Caco-2 (cell line): ENCODE results near the gene PHIP. TPM values are rescaled to one million over a fixed set of nuclear protein-coding genes. Genes with fewer than 3 reads are reported as not detected.

Source experiments
- BruUV-seq: library from RNA; stranded (reverse); fragments of 400-500 nt; replicated peaks from 2 replicates; lab custom pipeline; 2021; lab: Mats Ljungman, UMichigan
- CTCF ChIA-PET: fragments of 300-600 bp; sonication (Branson Sonifier 250); formaldehyde crosslinking; loops from one replicate; lab custom pipeline; 2022; ENCODE audit warnings: antibody characterized with exemption; lab: Charles Lee
- POLR2A ChIA-PET: fragments of 300-600 bp; sonication (Branson Sonifier 250); formaldehyde crosslinking; loops from one replicate; lab custom pipeline; 2022; ENCODE audit warnings: antibody characterized with exemption; lab: Charles Lee
- DNase-seq, 2 experiments: peaks; one replicate each; pipeline versions ENCODE4 v3.0.0 to v3.0.0-alpha.2; 2020 to 2022
- H3K27me3 ChIP-seq: replicated peaks from 2 replicates; pipeline ENCODE4 v1.6.0; 2011; ENCODE audit warnings: low read length; ENCODE audit not compliant: control insufficient read depth, insufficient read depth
- H3K36me3 ChIP-seq: 2 replicates; pipeline ENCODE4 v1.5.1; 2011; ENCODE audit warnings: low read length; ENCODE audit not compliant: control insufficient read depth, insufficient read depth
- H3K4me1 ChIP-seq: fragments of 250-450 bp; sonication (Bioruptor Pico); 2 replicates; pipeline ENCODE4 v1.5.1; 2020; ENCODE audit warnings: mild to moderate bottlenecking
- H3K4me3 ChIP-seq: 2 replicates; pipeline ENCODE4 v1.5.1; 2011; ENCODE audit warnings: low read depth, mild to moderate bottlenecking, control low read depth, low read length
- H3K9me3 ChIP-seq: fragments of 250-450 bp; sonication (Bioruptor Pico); 2 replicates; pipeline ENCODE4 v1.5.1; 2020; ENCODE audit warnings: mild to moderate bottlenecking, moderate library complexity
- H3K27ac Mint-ChIP-seq: one replicate; pipeline ENCODE4 v1.8.0; 2022; ENCODE audit warnings: mixed read lengths; ENCODE audit not compliant: unreplicated experiment
- H3K27me3 Mint-ChIP-seq: one replicate; pipeline ENCODE4 v1.8.0; 2022; ENCODE audit warnings: mixed read lengths; ENCODE audit not compliant: insufficient read depth, unreplicated experiment
- H3K36me3 Mint-ChIP-seq: one replicate; pipeline ENCODE4 v1.8.0; 2022; ENCODE audit warnings: mild to moderate bottlenecking, mixed read lengths; ENCODE audit not compliant: insufficient read depth, unreplicated experiment
- H3K4me1 Mint-ChIP-seq: one replicate; pipeline ENCODE4 v1.8.0; 2022; ENCODE audit warnings: low read depth, mixed read lengths; ENCODE audit not compliant: unreplicated experiment
- H3K4me3 Mint-ChIP-seq: one replicate; pipeline ENCODE4 v1.8.0; 2022; ENCODE audit warnings: mild to moderate bottlenecking, moderate library complexity, mixed read lengths; ENCODE audit not compliant: unreplicated experiment
- H3K9me3 Mint-ChIP-seq: one replicate; pipeline ENCODE4 v1.8.0; 2022; ENCODE audit warnings: mixed read lengths; ENCODE audit not compliant: unreplicated experiment
- intact Hi-C: fragments of 100-400 bp; cut with micrococcal nuclease; formaldehyde crosslinking; loops from one replicate; pipeline ENCODE4 v1.10.0; 2022; ENCODE audit not compliant: unreplicated experiment
- total RNA-seq: library from RNA; stranded (reverse); gene quantifications from 2 replicates; pipeline ENCODE4 v1.2.3, GENCODE V29; 2022
- TF ChIP-seq, protein P1 (sequence below), 2 experiments: fragments of 200-600 bp in 1 of 2; IDR thresholded peaks; 1 replicate in 1 of 2; 2 replicates in 1 of 2; pipeline versions ENCODE4 v1.5.1 to v1.8.0; 2011 to 2022; ENCODE audit warnings: antibody characterized with exemption in 1 of 2, control low read depth in 1 of 2, inconsistent platforms in 1 of 2, low read depth in 1 of 2, low read length in 1 of 2, mild to moderate bottlenecking in 1 of 2, moderate library complexity in 1 of 2; ENCODE audit not compliant: insufficient read depth in 1 of 2, severe bottlenecking in 1 of 2, unreplicated experiment in 1 of 2

The PHIP gene
- total RNA-seq, 1 experiment from 2014 or later: 31.2 TPM

DNA sequence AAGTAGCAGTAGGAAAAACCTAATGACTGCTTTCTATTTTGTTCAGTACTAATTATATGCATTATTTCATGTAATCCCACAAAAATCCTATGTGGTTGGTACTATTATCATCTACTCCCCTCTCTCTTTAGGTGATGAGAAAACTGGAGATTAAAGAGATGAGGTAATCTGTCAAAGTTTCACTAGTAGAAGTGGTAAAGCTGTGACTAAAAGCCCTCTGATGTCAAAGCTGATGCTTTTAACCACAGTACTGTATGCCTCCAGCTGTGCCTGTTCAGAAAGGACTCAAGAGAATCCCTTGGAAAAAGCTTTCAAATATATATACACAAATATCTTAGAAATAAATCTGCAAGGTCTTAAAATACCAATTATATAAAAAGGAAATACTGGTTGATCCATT is 38.0 kb downstream of the PHIP start:
- Histone ChIP-seq H3K4me1 (no peaks in the 10 kb centered on the region), H3K4me3 (no peak overlapping the region), H3K36me3 (no peaks in the 10 kb centered on the region), H3K27me3 (no peaks in the 10 kb centered on the region), H3K9me3 (no peaks in the 10 kb centered on the region)
- no peak overlapping the region for H3K4me3 Mint-ChIP-seq
- H3K36me3 Mint-ChIP-seq: peaks cover 32% of the 10 kb centered on the region
- no peak for DNase-seq
- no peaks in the 10 kb centered on the region for H3K27me3 Mint-ChIP-seq
- TF ChIP-seq, protein P1, sequence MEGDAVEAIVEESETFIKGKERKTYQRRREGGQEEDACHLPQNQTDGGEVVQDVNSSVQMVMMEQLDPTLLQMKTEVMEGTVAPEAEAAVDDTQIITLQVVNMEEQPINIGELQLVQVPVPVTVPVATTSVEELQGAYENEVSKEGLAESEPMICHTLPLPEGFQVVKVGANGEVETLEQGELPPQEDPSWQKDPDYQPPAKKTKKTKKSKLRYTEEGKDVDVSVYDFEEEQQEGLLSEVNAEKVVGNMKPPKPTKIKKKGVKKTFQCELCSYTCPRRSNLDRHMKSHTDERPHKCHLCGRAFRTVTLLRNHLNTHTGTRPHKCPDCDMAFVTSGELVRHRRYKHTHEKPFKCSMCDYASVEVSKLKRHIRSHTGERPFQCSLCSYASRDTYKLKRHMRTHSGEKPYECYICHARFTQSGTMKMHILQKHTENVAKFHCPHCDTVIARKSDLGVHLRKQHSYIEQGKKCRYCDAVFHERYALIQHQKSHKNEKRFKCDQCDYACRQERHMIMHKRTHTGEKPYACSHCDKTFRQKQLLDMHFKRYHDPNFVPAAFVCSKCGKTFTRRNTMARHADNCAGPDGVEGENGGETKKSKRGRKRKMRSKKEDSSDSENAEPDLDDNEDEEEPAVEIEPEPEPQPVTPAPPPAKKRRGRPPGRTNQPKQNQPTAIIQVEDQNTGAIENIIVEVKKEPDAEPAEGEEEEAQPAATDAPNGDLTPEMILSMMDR (IDR thresholded peaks at IDR 0.05; ENCODE audit: insufficient read depth in 1 of 2, low read depth in 1 of 2, low read length in 1 of 2, severe bottlenecking in 1 of 2, unreplicated experiment in 1 of 2): no peak
- POLR2A ChIA-PET: no interaction called here
- CTCF ChIA-PET: no interaction called here
- H3K27ac Mint-ChIP-seq: no peak overlapping the region
- BruUV-seq: no TSS peak
- intact Hi-C loops: no loop called here
- H3K4me1 Mint-ChIP-seq: peaks cover 9% of the 10 kb centered on the region
- H3K9me3 Mint-ChIP-seq: no peaks in the 10 kb centered on the region

DNA sequence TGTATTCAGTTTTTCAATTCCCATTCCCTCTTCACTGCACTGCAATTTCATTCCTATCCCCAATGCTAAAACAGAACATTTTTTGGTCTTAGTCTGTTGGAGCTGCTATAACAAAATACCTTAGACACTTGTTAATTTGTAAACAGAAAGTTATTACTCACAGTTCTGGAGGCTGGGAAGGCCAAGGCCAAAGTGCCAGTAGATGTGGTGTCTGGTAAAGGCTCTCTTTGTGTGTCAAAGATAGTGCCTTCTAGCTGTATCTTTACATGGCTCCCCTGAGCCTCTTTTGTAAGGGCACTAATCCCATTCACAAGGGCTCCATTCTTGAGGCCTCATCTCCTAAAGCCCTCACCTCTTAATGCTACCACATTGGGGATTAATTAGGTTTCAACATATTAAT is 40.0 kb downstream of the PHIP start:
- H3K36me3 Mint-ChIP-seq: peaks cover 36% of the 10 kb centered on the region
- no peak for DNase-seq
- H3K4me1 ChIP-seq: no peaks in the 10 kb centered on the region
- H3K36me3 ChIP-seq: 0 out of 2 replicates have a peak, but pooled peaks cover 1% of the 10 kb centered on the region
- ChIA-PET POLR2A (no interaction called here), CTCF (no interaction called here)
- no peaks in the 10 kb centered on the region for H3K27me3 Mint-ChIP-seq
- TF ChIP-seq, protein P1 (IDR thresholded peaks at IDR 0.05; ENCODE audit: insufficient read depth in 1 of 2, low read depth in 1 of 2, low read length in 1 of 2, severe bottlenecking in 1 of 2, unreplicated experiment in 1 of 2): no peak
- peaks cover 9% of the 10 kb centered on the region for H3K4me1 Mint-ChIP-seq
- no peak overlapping the region for H3K4me3 Mint-ChIP-seq
- intact Hi-C loops: no loop called here
- no peak overlapping the region for H3K27ac Mint-ChIP-seq
- no peaks in the 10 kb centered on the region for H3K9me3 Mint-ChIP-seq
- no peaks in the 10 kb centered on the region for H3K9me3 ChIP-seq
- no peaks in the 10 kb centered on the region for H3K27me3 ChIP-seq
- no TSS peak for BruUV-seq
- no peak overlapping the region for H3K4me3 ChIP-seq

DNA sequence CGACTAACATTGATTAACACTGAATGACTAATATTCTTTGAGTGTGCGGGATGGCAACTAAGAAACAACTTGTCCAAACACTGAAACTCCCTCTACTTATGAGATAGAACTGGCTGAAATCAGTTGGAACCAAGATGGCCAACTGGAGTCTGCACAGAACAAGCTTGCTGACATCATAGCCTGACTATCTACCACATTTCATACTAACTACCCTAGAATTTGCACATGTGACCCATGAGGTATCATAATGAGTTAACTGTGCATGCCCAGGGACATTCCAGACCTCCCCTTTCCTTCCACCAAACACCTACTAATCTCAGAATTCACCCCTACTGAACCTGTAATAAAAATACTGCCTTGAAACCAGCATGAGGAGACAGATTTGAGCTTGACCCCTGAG is 43.2 kb downstream of the PHIP start:
- BruUV-seq: no TSS peak
- DNase-seq: no peak
- intact Hi-C loops: no loop called here
- H3K9me3 Mint-ChIP-seq: no peaks in the 10 kb centered on the region
- POLR2A ChIA-PET: no interaction called here
- no peaks in the 10 kb centered on the region for H3K4me1 ChIP-seq
- H3K9me3 ChIP-seq: no peaks in the 10 kb centered on the region
- peaks cover 15% of the 10 kb centered on the region for H3K4me1 Mint-ChIP-seq
- H3K27me3 Mint-ChIP-seq: no peaks in the 10 kb centered on the region
- H3K36me3 ChIP-seq: 0 out of 2 replicates have a peak, but pooled peaks cover 1% of the 10 kb centered on the region
- H3K27me3 ChIP-seq: no peaks in the 10 kb centered on the region
- no peak overlapping the region for H3K4me3 ChIP-seq
- peaks cover 40% of the 10 kb centered on the region for H3K36me3 Mint-ChIP-seq
- H3K4me3 Mint-ChIP-seq: no peak overlapping the region
- no peak overlapping the region for H3K27ac Mint-ChIP-seq
- TF ChIP-seq, protein P1 (IDR thresholded peaks at IDR 0.05; ENCODE audit: insufficient read depth in 1 of 2, low read depth in 1 of 2, low read length in 1 of 2, severe bottlenecking in 1 of 2, unreplicated experiment in 1 of 2): no peak
- CTCF ChIA-PET: interaction anchor here (0.6 kb wide), 1 partner anchor 833 kb away, joined by 3 read pairs; no protein-coding TSS in a partner anchor
